ENCODE measurements around the gene ABHD3. TPM values are rescaled to one million over a fixed set of nuclear protein-coding genes. Genes with fewer than 3 reads are reported as not detected.

The ABHD3 gene
- 1 to 10 TPM; 3.8 to 4.5 (median 4.2) TPM for total RNA-seq

- TF ChIP-seq, protein P1, sequence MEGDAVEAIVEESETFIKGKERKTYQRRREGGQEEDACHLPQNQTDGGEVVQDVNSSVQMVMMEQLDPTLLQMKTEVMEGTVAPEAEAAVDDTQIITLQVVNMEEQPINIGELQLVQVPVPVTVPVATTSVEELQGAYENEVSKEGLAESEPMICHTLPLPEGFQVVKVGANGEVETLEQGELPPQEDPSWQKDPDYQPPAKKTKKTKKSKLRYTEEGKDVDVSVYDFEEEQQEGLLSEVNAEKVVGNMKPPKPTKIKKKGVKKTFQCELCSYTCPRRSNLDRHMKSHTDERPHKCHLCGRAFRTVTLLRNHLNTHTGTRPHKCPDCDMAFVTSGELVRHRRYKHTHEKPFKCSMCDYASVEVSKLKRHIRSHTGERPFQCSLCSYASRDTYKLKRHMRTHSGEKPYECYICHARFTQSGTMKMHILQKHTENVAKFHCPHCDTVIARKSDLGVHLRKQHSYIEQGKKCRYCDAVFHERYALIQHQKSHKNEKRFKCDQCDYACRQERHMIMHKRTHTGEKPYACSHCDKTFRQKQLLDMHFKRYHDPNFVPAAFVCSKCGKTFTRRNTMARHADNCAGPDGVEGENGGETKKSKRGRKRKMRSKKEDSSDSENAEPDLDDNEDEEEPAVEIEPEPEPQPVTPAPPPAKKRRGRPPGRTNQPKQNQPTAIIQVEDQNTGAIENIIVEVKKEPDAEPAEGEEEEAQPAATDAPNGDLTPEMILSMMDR (IDR thresholded peaks at IDR 0.05 in 4 of 5, conservative IDR thresholded peaks at IDR 0.05 in 1 of 5), result peak; percentile 54 to 72 (median 62)
- peak; percentile 94 to 99 for TF ChIP-seq POLR2A (IDR thresholded peaks at IDR 0.05)
- no peaks in the 10 kb centered on the region for H3K27me3 ChIP-seq
- peaks cover 0 to 14% of the 10 kb centered on the region in 2 donors for H3K36me3 ChIP-seq
- peaks cover 12 to 20% of the 10 kb centered on the region in 2 donors for H3K4me1 ChIP-seq
- intact Hi-C loops (cut with DNase I; ENCODE audit: low total_unique reads) (loop anchor here (1.0 to 10.0 kb wide), 5 partner anchors 36 to 252 kb away; partner anchors contain the start of genes MIB1 and SNRPD1), in situ Hi-C loops (cut with MboI; ENCODE audit: low sequenced_read_pairs in 4 of 4) (no loop called here)
- peak within 1 kb of the TSS; percentile 82 to 97 (median 89) for H3K4me3 ChIP-seq
- ATAC-seq (peak; percentile 92 to 96), DNase-seq (peak; percentile 90 to 92)
- peak within 1 kb of the TSS; percentile 86 to 97 (median 96) for H3K27ac ChIP-seq
- H3K9me3 ChIP-seq, result no peaks in the 10 kb centered on the region
Measured at GRCh38 chr18:21704603-21705364, at the start of gene ABHD3. Gene ABHD3 (minus strand): TSS chr18:21704774. CDS start chr18:21704665, 109 bp downstream.

DNA sequence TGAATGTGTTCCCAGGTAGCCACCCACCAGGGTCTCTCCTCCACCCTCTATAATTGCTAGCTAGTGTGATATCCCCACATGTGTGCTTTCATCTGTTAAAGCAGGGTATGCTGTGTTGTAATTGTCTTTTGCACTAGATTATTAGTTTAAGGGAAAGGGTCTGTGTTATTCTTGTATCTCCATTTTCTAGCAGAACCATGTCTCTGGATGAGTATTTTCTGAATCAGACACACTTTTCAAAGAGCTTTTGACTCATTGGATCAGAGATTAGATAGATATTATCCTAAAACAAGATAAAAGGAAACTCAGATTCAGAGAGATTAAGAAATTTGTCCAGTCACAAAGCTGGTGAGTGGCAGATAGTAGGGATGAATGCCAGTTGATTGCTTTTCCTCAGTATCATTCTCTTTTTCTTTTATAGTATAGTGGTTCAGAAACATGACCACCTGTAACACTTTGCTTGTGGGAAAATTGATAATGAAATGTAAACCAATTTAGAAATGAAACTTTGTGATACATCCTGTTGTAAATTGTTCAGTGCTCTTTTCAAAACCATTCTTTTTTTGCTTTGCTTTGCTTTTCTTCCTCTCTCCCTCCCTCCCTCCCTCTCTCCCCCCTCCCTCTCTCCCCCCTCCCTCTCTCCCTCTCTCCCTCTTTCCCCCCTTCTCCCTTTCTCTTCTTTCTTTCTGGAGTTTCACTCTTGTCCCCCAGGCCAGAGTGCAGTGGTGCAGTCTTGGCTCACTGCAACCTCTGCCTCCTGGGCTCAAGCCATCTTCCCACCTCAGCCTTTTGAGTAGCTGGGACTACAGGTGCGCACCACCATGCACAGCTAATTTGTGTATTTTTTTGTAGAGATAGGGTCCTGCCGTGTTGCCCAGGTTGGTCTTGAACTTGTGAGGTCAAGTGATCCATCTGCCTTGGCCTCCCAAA is 43.5 kb upstream of the ABHD3 start:
- Histone ChIP-seq H3K27ac (no peak overlapping the region), H3K36me3 (no peaks in the 10 kb centered on the region), H3K27me3 (no peaks in the 10 kb centered on the region), H3K4me3 (no peak overlapping the region), H3K4me1 (peaks cover 37 to 48% of the 10 kb centered on the region in 2 donors), H3K9me3 (no peaks in the 10 kb centered on the region)
- DNase-seq (no peak), ATAC-seq (no peak)
- in situ Hi-C loops (cut with MboI; ENCODE audit: low sequenced_read_pairs in 4 of 4), result no loop called here
- TF ChIP-seq, protein P1 (IDR thresholded peaks at IDR 0.05 in 4 of 5, conservative IDR thresholded peaks at IDR 0.05 in 1 of 5), result no peak
- no peak for TF ChIP-seq POLR2A (IDR thresholded peaks at IDR 0.05)
- intact Hi-C loops (cut with DNase I; ENCODE audit: low total_unique reads), result no loop called here

DNA sequence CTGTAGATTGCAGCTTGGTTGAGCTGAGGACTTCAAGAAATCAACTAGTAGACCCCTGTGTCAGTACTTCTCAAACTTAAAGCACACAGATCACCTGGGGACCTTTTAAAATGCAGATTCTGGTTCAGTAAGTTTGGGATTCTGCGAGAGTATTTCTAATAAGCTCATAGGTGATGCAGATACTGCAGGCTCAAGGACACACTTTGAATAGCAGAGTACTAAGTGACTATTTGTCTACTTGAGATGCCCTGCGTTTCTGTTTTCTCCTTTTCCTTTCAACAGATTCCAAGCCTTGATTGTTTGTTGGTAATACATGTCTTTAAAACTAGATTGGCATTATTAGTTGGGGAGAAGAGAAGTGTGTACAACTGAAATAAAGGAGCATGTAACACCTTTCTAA is 42.7 kb upstream of the ABHD3 start:
- ATAC-seq, result no peak
- no peak for TF ChIP-seq POLR2A (IDR thresholded peaks at IDR 0.05)
- TF ChIP-seq, protein P1 (IDR thresholded peaks at IDR 0.05 in 4 of 5, conservative IDR thresholded peaks at IDR 0.05 in 1 of 5), result no peak
- H3K4me3 ChIP-seq, result no peak overlapping the region
- H3K27me3 ChIP-seq, result no peaks in the 10 kb centered on the region
- peaks cover 45 to 54% of the 10 kb centered on the region in 2 donors for H3K4me1 ChIP-seq
- H3K36me3 ChIP-seq, result no peaks in the 10 kb centered on the region
- no peak overlapping the region for H3K27ac ChIP-seq
- H3K9me3 ChIP-seq, result no peaks in the 10 kb centered on the region
- no peak for DNase-seq
- in situ Hi-C loops (cut with MboI; ENCODE audit: low sequenced_read_pairs in 4 of 4) (no loop called here), intact Hi-C loops (cut with DNase I; ENCODE audit: low total_unique reads) (no loop called here)

DNA sequence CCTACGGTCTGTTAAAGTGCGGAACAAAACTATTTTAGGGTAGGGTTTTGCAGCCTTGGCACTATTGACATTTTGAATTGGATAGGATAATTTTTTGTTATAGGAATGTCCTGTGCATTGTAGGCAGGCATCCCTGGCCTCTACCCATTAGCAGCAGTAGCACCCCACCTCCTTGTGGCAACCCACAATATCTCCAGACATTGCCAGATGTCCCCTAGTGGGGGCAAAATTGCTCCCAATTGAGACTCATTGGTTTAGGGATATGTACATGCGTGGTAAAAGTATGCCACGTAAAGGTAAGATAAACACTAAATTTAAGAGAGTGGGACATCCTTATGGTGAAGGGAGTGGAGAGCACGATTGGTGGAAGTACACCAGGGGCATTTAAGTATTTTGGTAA is 40.7 kb upstream of the ABHD3 start:
- Histone ChIP-seq H3K27ac (no peak overlapping the region), H3K4me1 (peaks cover 43 to 44% of the 10 kb centered on the region in 2 donors), H3K27me3 (no peaks in the 10 kb centered on the region), H3K9me3 (no peaks in the 10 kb centered on the region), H3K4me3 (no peak overlapping the region), H3K36me3 (no peaks in the 10 kb centered on the region)
- ATAC-seq, result no peak
- TF ChIP-seq, protein P1 (IDR thresholded peaks at IDR 0.05 in 4 of 5, conservative IDR thresholded peaks at IDR 0.05 in 1 of 5), result no peak
- TF ChIP-seq POLR2A (IDR thresholded peaks at IDR 0.05), result no peak
- no peak for DNase-seq
- intact Hi-C loops (cut with DNase I; ENCODE audit: low total_unique reads), result no loop called here
- in situ Hi-C loops (cut with MboI; ENCODE audit: low sequenced_read_pairs in 4 of 4), result no loop called here

All from gastrocnemius medialis (tissue), 4 donors.